ENCODE data around the gene KLF1.
A peak's percentile ranks its signal among the peaks of the same experiment; 100 is the strongest.
"Not testable (repeated sequence)": the region's sequence is repeated elsewhere in the genome, so short reads cannot be mapped to it uniquely, and the experiment has no call there.

The KLF1 gene

DNA sequence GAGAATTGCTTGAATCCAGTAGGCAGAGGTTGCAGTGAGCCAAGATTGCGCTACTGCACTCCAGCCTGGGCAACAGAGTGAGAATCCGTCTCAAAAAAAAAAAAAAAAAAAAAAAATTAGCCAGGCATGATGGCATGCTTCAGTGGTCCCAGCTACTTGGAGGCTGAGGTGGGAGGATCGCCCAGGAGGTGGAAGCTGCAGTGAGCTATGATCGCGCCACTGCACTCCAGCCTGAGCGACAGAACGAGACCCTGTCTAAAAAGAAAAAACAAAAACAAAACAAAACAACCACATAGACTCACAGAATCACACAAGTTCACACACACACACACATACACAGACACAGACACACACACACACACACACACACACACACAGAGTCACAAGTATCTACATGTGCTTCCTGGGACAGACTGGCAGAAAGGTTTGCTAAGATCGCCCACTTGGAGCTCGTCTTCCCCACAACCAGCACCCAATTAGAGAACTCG lies 3.3 kb upstream of the KLF1 start:
- not testable (repeated sequence) for ATAC-seq
- 0 out of 2 replicates have a peak, but pooled peaks have one; percentile 67 for TF ChIP-seq ARNTL (CRISPR knock-in tag; IDR thresholded peaks at IDR 0.05; ENCODE audit: borderline replicate concordance, low read depth)

DNA sequence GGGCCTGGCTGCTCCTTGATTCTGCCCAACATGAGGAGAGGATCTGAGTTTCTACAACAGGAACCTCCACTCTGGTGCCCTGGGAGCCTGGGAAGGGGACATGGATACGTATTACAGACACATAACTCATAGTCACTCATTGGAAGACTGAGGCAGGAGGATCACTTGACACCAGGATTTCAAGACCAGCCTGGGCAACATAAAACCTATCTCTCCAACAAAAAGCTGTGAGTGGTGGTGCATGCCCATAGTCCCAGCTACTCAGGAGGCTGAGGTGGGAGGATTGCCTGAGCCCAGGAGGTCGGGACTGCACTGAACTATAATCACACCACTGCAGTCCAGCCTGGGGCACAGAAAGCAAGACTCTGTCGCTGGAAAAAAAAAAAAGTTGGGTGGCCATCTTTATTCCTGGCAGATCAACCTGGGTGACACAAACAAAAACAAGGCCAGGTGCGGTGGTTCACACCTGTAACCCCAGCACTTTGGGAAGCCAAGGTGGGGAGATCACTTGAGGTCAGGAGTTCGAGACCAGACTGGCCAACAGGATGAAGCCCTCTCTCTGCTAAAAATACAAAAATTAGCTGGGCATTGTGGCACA lies 1.1 kb upstream of the KLF1 start:
- TF ChIP-seq ZNF8 (CRISPR knock-in tag; IDR thresholded peaks at IDR 0.05): no peak
- no peak for TF ChIP-seq ARNTL (CRISPR knock-in tag; IDR thresholded peaks at IDR 0.05; ENCODE audit: borderline replicate concordance, low read depth)
- TF ChIP-seq TCF4 (CRISPR knock-in tag; IDR thresholded peaks at IDR 0.05; ENCODE audit: borderline replicate concordance): no peak
- no peak for TF ChIP-seq TOX (CRISPR knock-in tag; IDR thresholded peaks at IDR 0.05; ENCODE audit: borderline replicate concordance)
- no peak for ATAC-seq

- ATAC-seq: no peak
- TF ChIP-seq ZNF70 (CRISPR knock-in tag; IDR thresholded peaks at IDR 0.05) (no peak), TCF4 (CRISPR knock-in tag; IDR thresholded peaks at IDR 0.05; ENCODE audit: borderline replicate concordance) (no peak), ARNTL (CRISPR knock-in tag; IDR thresholded peaks at IDR 0.05; ENCODE audit: borderline replicate concordance, low read depth) (no peak)
- TF ChIP-seq, protein P1, sequence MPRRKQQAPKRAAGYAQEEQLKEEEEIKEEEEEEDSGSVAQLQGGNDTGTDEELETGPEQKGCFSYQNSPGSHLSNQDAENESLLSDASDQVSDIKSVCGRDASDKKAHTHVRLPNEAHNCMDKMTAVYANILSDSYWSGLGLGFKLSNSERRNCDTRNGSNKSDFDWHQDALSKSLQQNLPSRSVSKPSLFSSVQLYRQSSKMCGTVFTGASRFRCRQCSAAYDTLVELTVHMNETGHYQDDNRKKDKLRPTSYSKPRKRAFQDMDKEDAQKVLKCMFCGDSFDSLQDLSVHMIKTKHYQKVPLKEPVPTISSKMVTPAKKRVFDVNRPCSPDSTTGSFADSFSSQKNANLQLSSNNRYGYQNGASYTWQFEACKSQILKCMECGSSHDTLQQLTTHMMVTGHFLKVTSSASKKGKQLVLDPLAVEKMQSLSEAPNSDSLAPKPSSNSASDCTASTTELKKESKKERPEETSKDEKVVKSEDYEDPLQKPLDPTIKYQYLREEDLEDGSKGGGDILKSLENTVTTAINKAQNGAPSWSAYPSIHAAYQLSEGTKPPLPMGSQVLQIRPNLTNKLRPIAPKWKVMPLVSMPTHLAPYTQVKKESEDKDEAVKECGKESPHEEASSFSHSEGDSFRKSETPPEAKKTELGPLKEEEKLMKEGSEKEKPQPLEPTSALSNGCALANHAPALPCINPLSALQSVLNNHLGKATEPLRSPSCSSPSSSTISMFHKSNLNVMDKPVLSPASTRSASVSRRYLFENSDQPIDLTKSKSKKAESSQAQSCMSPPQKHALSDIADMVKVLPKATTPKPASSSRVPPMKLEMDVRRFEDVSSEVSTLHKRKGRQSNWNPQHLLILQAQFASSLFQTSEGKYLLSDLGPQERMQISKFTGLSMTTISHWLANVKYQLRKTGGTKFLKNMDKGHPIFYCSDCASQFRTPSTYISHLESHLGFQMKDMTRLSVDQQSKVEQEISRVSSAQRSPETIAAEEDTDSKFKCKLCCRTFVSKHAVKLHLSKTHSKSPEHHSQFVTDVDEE (CRISPR knock-in tag; IDR thresholded peaks at IDR 0.05): no peak
These were observed 391 bp downstream of the KLF1 start for GRCh38 chr19:12886651-12886968.

GRCh38 chr19:12885749-12886650 lies 1.0 kb downstream of the KLF1 start:
- no peak for ATAC-seq
- TF ChIP-seq ZFP30 (CRISPR knock-in tag; IDR thresholded peaks at IDR 0.05): no peak
- no peak for TF ChIP-seq SNAI2 (CRISPR knock-in tag; IDR thresholded peaks at IDR 0.05)
- no peak for TF ChIP-seq CSRNP3 (CRISPR knock-in tag; IDR thresholded peaks at IDR 0.05)
- no peak for TF ChIP-seq ZNF70 (CRISPR knock-in tag; IDR thresholded peaks at IDR 0.05)
- TF ChIP-seq, protein P1 (CRISPR knock-in tag; IDR thresholded peaks at IDR 0.05): no peak
- no peak for TF ChIP-seq ESRRG (CRISPR knock-in tag; IDR thresholded peaks at IDR 0.05)
- TF ChIP-seq ZC3H10 (CRISPR knock-in tag; IDR thresholded peaks at IDR 0.05): no peak
- TF ChIP-seq ISL1 (CRISPR knock-in tag; IDR thresholded peaks at IDR 0.05): no peak
- TF ChIP-seq ZFP3 (CRISPR knock-in tag; IDR thresholded peaks at IDR 0.05): no peak
- no peak for TF ChIP-seq ZNF8 (CRISPR knock-in tag; IDR thresholded peaks at IDR 0.05)
- no peak for TF ChIP-seq PATZ1 (CRISPR knock-in tag; IDR thresholded peaks at IDR 0.05; ENCODE audit: borderline replicate concordance)
- TF ChIP-seq RARB (CRISPR knock-in tag; IDR thresholded peaks at IDR 0.05): no peak
- TF ChIP-seq CREB5 (CRISPR knock-in tag; IDR thresholded peaks at IDR 0.05; ENCODE audit: low read depth): no peak
- no peak for TF ChIP-seq ZNF565 (CRISPR knock-in tag; conservative IDR thresholded peaks at IDR 0.05; ENCODE audit: low read depth)
- no peak for TF ChIP-seq TOX (CRISPR knock-in tag; IDR thresholded peaks at IDR 0.05; ENCODE audit: borderline replicate concordance)
- TF ChIP-seq ARNTL (CRISPR knock-in tag; IDR thresholded peaks at IDR 0.05; ENCODE audit: borderline replicate concordance, low read depth): no peak
- TF ChIP-seq, protein P2, sequence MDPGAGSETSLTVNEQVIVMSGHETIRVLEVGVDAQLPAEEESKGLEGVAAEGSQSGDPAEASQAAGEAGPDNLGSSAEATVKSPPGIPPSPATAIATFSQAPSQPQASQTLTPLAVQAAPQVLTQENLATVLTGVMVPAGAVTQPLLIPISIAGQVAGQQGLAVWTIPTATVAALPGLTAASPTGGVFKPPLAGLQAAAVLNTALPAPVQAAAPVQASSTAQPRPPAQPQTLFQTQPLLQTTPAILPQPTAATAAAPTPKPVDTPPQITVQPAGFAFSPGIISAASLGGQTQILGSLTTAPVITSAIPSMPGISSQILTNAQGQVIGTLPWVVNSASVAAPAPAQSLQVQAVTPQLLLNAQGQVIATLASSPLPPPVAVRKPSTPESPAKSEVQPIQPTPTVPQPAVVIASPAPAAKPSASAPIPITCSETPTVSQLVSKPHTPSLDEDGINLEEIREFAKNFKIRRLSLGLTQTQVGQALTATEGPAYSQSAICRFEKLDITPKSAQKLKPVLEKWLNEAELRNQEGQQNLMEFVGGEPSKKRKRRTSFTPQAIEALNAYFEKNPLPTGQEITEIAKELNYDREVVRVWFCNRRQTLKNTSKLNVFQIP (CRISPR knock-in tag; IDR thresholded peaks at IDR 0.05; ENCODE audit: borderline replicate concordance, low read depth): no peak
